GM12878 (cell line): ENCODE data around the gene MCC. TPM values are rescaled to one million over a fixed set of nuclear protein-coding genes. Genes with fewer than 3 reads are reported as not detected.

Experiments used
- E2F8 ChIP-seq: fragments of 450-650 bp; IDR thresholded peaks from 2 replicates; pipeline ENCODE4 v1.6.1; 2018; ENCODE audit warnings: mild to moderate bottlenecking, low read depth, moderate library complexity; ENCODE audit not compliant: partially characterized antibody
- SMAD5 ChIP-seq: IDR thresholded peaks from 2 replicates; pipeline ENCODE4 v1.6.1; 2016; ENCODE audit warnings: antibody characterized with exemption, low read depth
- ZBTB40 ChIP-seq: fragments of 450-650 bp; IDR thresholded peaks from 2 replicates; pipeline ENCODE4 v1.6.1; 2016; ENCODE audit warnings: mild to moderate bottlenecking, moderate library complexity, borderline replicate concordance
- polyA plus RNA-seq, 11 experiments: library from polyadenylated mRNA; depleted of rRNA in 4 of 11; unstranded in 6 of 11; stranded (reverse) in 5 of 11; fragments of >200 nt; fragmentation: Nextera tagmentation in 4 of 11; fragmentation: Illumina TruSeq in 1 of 11; extraction: Ambion mirVana in 4 of 11; extraction: Trizol in 1 of 11; gene quantifications; 1 replicate in 1 of 11; 2 replicates in 10 of 11; pipeline versions ENCODE4 v1.2.1 to v1.2.3, GENCODE V29; 2011 to 2016; ENCODE audit warnings: inconsistent platforms in 2 of 11, missing spikeins in 2 of 11, low read depth in 1 of 11
- total RNA-seq, 4 experiments: library from RNA; depleted of rRNA in 3 of 4; stranded (reverse); fragments of >200 nt in 3 of 4; fragmentation: Illumina TruSeq in 1 of 4; extraction: Trizol in 1 of 4; gene quantifications; 2 replicates each; pipeline versions ENCODE4 v1.2.1 to v1.2.3, GENCODE V29; 2013 to 2021

MCC gene
- total and polyA plus RNA-seq, 10 of the 15 experiments (the other 5 are each of a cell fraction or from before 2014, with no cell fraction given): 0.03 to 0.86 (median 0.16) TPM

- no peak for TF ChIP-seq ZBTB40
- TF ChIP-seq E2F8: no peak
- TF ChIP-seq SMAD5: no peak
Measured at GRCh38 chr5:112995764-112996618, 492.3 kb downstream of the MCC start (continued).
